Measurements from ENCODE around the gene MIOS. TPM values are rescaled to one million over a fixed set of nuclear protein-coding genes. Genes with fewer than 3 reads are reported as not detected.
"Not testable (repeated sequence)": the region's sequence is repeated elsewhere in the genome, so short reads cannot be mapped to it uniquely, and the experiment has no call there.

The MIOS gene
- total RNA-seq, 2 donors from 2014 or later = 24.9 to 47.7 TPM

GRCh38 chr7:7539152-7539551, 27.5 kb upstream of the MIOS start:
- no peaks in the 10 kb centered on the region for H3K36me3 Mint-ChIP-seq (ENCODE audit: low read depth)
- no peaks in the 10 kb centered on the region for H3K4me1 Mint-ChIP-seq
- no peaks in the 10 kb centered on the region for H3K9me3 Mint-ChIP-seq
- no peak overlapping the region for H3K4me3 Mint-ChIP-seq
- ATAC-seq (replicated peaks) = no peak
- H3K27me3 Mint-ChIP-seq = peaks cover 14% of the 10 kb centered on the region
- no peak overlapping the region for H3K27ac Mint-ChIP-seq

GRCh38 chr7:7539711-7540110, 27.0 kb upstream of the MIOS start:
- H3K27ac Mint-ChIP-seq = no peak overlapping the region
- no peaks in the 10 kb centered on the region for H3K9me3 Mint-ChIP-seq
- H3K4me1 Mint-ChIP-seq = no peaks in the 10 kb centered on the region
- ATAC-seq (replicated peaks) = no peak
- peaks cover 12% of the 10 kb centered on the region for H3K27me3 Mint-ChIP-seq
- H3K4me3 Mint-ChIP-seq = no peak overlapping the region
- no peaks in the 10 kb centered on the region for H3K36me3 Mint-ChIP-seq (ENCODE audit: low read depth)

DNA sequence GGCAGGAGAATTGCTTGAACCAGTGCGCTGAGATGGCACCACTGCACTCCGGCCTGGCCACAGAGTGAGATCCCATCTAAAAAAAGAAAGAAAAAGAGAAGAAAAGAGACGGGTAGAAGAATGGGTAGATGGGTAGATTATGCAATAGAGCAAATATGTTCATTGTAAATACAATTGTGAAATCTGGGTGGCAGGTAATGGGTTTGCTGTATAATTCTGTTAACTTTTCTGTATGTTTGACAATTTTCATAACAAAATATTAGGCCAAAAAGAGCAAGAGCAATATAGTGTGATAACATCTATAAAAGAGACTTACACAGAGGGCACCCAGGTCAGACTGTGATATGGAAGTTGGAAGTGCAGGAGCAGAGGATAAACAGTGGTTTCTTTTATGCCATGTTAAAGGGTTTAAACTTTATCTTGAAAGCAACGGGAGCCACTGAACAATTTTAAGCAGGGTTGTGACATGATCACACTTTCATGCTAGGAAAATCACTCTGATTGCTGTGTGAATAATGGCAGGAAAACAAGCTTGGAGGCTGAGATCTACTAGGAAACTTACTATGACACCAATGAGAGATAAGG, 24.3 kb upstream of the MIOS start:
- H3K27me3 Mint-ChIP-seq = peaks cover 7% of the 10 kb centered on the region
- H3K4me3 Mint-ChIP-seq = no peak overlapping the region
- ATAC-seq (replicated peaks) = no peak
- no peaks in the 10 kb centered on the region for H3K36me3 Mint-ChIP-seq (ENCODE audit: low read depth)
- no peak overlapping the region for H3K27ac Mint-ChIP-seq
- H3K4me1 Mint-ChIP-seq = no peaks in the 10 kb centered on the region
- no peaks in the 10 kb centered on the region for H3K9me3 Mint-ChIP-seq

- no peak for ATAC-seq (replicated peaks)
- Mint-ChIP-seq H3K36me3 (ENCODE audit: low read depth) (no peaks in the 10 kb centered on the region), H3K27ac (no peak overlapping the region), H3K4me1 (no peaks in the 10 kb centered on the region), H3K9me3 (no peaks in the 10 kb centered on the region), H3K27me3 (peaks cover 8% of the 10 kb centered on the region), H3K4me3 (no peak overlapping the region)
Observed at GRCh38 chr7:7548407-7548806, 18.3 kb upstream of the MIOS start.

GRCh38 chr7:7550663-7551062, 16.0 kb upstream of the MIOS start:
- H3K9me3 Mint-ChIP-seq = no peaks in the 10 kb centered on the region
- no peak overlapping the region for H3K4me3 Mint-ChIP-seq
- ATAC-seq (replicated peaks) = no peak
- H3K4me1 Mint-ChIP-seq = no peaks in the 10 kb centered on the region
- H3K27ac Mint-ChIP-seq = no peak overlapping the region
- no peaks in the 10 kb centered on the region for H3K36me3 Mint-ChIP-seq (ENCODE audit: low read depth)
- H3K27me3 Mint-ChIP-seq = peaks cover 10% of the 10 kb centered on the region

DNA sequence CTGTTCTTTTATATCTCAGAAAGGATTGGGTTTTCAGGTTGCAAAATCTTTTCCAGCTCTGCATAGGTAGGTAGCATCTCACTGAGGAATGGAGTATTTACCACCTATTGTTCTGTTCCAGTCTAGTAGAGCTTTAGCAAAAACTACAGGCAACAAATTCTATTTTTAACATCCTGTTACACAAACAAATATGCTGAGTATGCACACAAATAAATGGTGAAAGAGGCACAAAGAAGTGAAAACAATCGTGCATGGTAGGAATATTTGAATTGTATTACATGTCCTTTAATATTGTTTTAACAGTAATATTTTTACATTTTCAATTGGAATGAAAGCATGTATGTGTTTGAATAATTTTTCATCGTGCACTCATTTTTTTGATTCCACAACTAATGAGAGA, 14.5 kb upstream of the MIOS start:
- Mint-ChIP-seq H3K4me1 (no peaks in the 10 kb centered on the region), H3K27me3 (peaks cover 10% of the 10 kb centered on the region), H3K4me3 (no peak overlapping the region), H3K27ac (no peak overlapping the region), H3K36me3 (ENCODE audit: low read depth) (no peaks in the 10 kb centered on the region), H3K9me3 (no peaks in the 10 kb centered on the region)
- no peak for ATAC-seq (replicated peaks)

- Mint-ChIP-seq H3K27me3 (peaks cover 10% of the 10 kb centered on the region), H3K4me1 (no peaks in the 10 kb centered on the region), H3K36me3 (ENCODE audit: low read depth) (no peaks in the 10 kb centered on the region), H3K4me3 (no peak overlapping the region), H3K27ac (no peak overlapping the region), H3K9me3 (no peaks in the 10 kb centered on the region)
- no peak for ATAC-seq (replicated peaks)
Observed at GRCh38 chr7:7553386-7553785, 13.3 kb upstream of the MIOS start.

- ATAC-seq (replicated peaks) = no peak
- Mint-ChIP-seq H3K36me3 (ENCODE audit: low read depth) (no peaks in the 10 kb centered on the region), H3K9me3 (no peaks in the 10 kb centered on the region), H3K4me1 (no peaks in the 10 kb centered on the region), H3K27ac (no peak overlapping the region), H3K4me3 (no peak overlapping the region), H3K27me3 (peaks cover 10% of the 10 kb centered on the region)
Observed at GRCh38 chr7:7554021-7554432, 12.7 kb upstream of the MIOS start.

- H3K27ac Mint-ChIP-seq = no peak overlapping the region
- H3K27me3 Mint-ChIP-seq = peaks cover 10% of the 10 kb centered on the region
- H3K4me3 Mint-ChIP-seq = no peak overlapping the region
- no peak for ATAC-seq (replicated peaks)
- H3K36me3 Mint-ChIP-seq (ENCODE audit: low read depth) = no peaks in the 10 kb centered on the region
- no peaks in the 10 kb centered on the region for H3K9me3 Mint-ChIP-seq
- H3K4me1 Mint-ChIP-seq = no peaks in the 10 kb centered on the region
Observed at GRCh38 chr7:7554649-7555575, 11.8 kb upstream of the MIOS start.

GRCh38 chr7:7556852-7557251, 9.8 kb upstream of the MIOS start:
- no peaks in the 10 kb centered on the region for H3K36me3 Mint-ChIP-seq (ENCODE audit: low read depth)
- peaks cover 5% of the 10 kb centered on the region for H3K27me3 Mint-ChIP-seq
- H3K27ac Mint-ChIP-seq = no peak overlapping the region
- no peaks in the 10 kb centered on the region for H3K9me3 Mint-ChIP-seq
- no peaks in the 10 kb centered on the region for H3K4me1 Mint-ChIP-seq
- ATAC-seq (replicated peaks) = no peak
- H3K4me3 Mint-ChIP-seq = no peak overlapping the region

GRCh38 chr7:7557252-7557651, 9.4 kb upstream of the MIOS start:
- Mint-ChIP-seq H3K4me3 (no peak overlapping the region), H3K27me3 (peaks cover 3% of the 10 kb centered on the region), H3K27ac (no peak overlapping the region), H3K9me3 (no peaks in the 10 kb centered on the region), H3K36me3 (ENCODE audit: low read depth) (no peaks in the 10 kb centered on the region), H3K4me1 (no peaks in the 10 kb centered on the region)
- no peak for ATAC-seq (replicated peaks)

- H3K27me3 Mint-ChIP-seq; H3K4me3 Mint-ChIP-seq; H3K27ac Mint-ChIP-seq; H3K36me3 Mint-ChIP-seq (ENCODE audit: low read depth); ATAC-seq (replicated peaks); H3K9me3 Mint-ChIP-seq; H3K4me1 Mint-ChIP-seq: not testable (repeated sequence)
Observed at GRCh38 chr7:7561591-7561990, 5.1 kb upstream of the MIOS start.

- H3K4me1 Mint-ChIP-seq = no peaks in the 10 kb centered on the region
- no peaks in the 10 kb centered on the region for H3K27me3 Mint-ChIP-seq
- H3K9me3 Mint-ChIP-seq = no peaks in the 10 kb centered on the region
- H3K4me3 Mint-ChIP-seq = no peak overlapping the region
- H3K36me3 Mint-ChIP-seq (ENCODE audit: low read depth) = no peaks in the 10 kb centered on the region
- H3K27ac Mint-ChIP-seq = no peak overlapping the region
- no peak for ATAC-seq (replicated peaks)
Observed at GRCh38 chr7:7562736-7563135, 3.9 kb upstream of the MIOS start.

DNA sequence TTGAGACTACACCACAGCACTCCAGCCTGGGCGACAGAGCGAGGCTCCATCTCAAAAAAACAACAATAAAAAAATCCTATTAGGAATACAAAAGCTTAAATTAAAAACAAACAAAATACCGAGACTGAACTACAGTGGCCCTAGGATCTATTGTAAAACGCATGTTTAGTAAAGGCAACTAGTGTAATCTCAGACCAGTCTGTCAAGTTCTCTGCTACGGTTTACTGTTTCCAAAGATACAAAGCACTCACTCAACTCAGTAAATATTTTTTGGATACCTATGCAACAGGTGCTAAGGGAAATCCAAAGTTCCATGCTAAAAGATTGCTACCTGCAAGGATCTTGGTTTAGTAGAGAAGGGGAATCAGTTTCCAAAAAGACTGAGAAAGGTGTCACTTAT, 3.4 kb upstream of the MIOS start:
- Mint-ChIP-seq H3K4me3 (no peak overlapping the region), H3K4me1 (peaks cover 5% of the 10 kb centered on the region), H3K36me3 (ENCODE audit: low read depth) (peaks cover 5% of the 10 kb centered on the region), H3K27ac (no peak overlapping the region), H3K27me3 (no peaks in the 10 kb centered on the region), H3K9me3 (no peaks in the 10 kb centered on the region)
- no peak for ATAC-seq (replicated peaks)

DNA sequence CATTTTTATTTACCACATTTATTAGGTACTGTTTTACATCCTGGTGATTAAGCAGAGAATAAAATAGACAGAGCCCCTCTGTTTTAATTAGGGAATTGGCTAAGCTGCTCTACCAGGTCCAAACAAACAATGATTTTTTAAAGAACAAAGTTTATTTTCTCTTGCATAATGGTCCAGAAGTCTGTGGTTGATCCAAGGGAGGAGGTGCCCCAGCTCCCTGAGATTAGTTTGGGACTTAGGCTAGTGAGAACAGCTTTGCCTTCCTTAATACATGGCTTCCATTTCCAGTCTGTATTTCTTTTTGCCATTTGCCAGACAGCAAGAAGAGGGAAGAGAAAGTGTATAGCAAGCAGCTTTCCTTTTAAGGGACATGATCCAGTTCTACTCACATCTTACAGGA, 2.9 kb upstream of the MIOS start:
- no peak for ATAC-seq (replicated peaks)
- Mint-ChIP-seq H3K36me3 (ENCODE audit: low read depth) (peaks cover 10% of the 10 kb centered on the region), H3K4me3 (no peak overlapping the region), H3K9me3 (no peaks in the 10 kb centered on the region), H3K27ac (no peak overlapping the region), H3K27me3 (no peaks in the 10 kb centered on the region), H3K4me1 (peaks cover 9% of the 10 kb centered on the region)
